Thyroid gland (tissue), 4 donors: ENCODE measurements around the gene ATP5F1D. TPM values are rescaled to one million over a fixed set of nuclear protein-coding genes. Genes with fewer than 3 reads are reported as not detected.

Source experiments
- DNase-seq, 2 donors: peaks; one replicate each; pipeline ENCODE4 v3.0.0-alpha.2; 2019
- H3K27ac ChIP-seq, 3 donors: fragments of 200-600 bp; sonication (generic); 1 replicate in 2 of 3; 2 replicates in 1 of 3; pipeline ENCODE4 v1.5.1; 2016 to 2019; ENCODE audit warnings: mild to moderate bottlenecking in 1 of 3, moderate library complexity in 1 of 3
- H3K27me3 ChIP-seq: fragments of 200-600 bp; sonication (generic); one replicate; pipeline ENCODE4 v1.5.1; 2019
- H3K36me3 ChIP-seq, 2 donors: fragments of 200-600 bp; sonication (generic); one replicate each; pipeline ENCODE4 v1.5.1; 2016 to 2019
- H3K4me1 ChIP-seq, 2 donors: fragments of 200-600 bp; sonication (generic); one replicate each; pipeline ENCODE4 v1.5.1; 2017 to 2019
- H3K4me3 ChIP-seq, 3 donors: fragments of 200-600 bp; sonication (generic); replicated peaks in 1 of 3; 1 replicate in 2 of 3; 2 replicates in 1 of 3; pipeline ENCODE4 v1.5.1; 2016; ENCODE audit warnings: mild to moderate bottlenecking in 1 of 3
- H3K9me3 ChIP-seq: fragments of 200-600 bp; sonication (generic); one replicate; pipeline ENCODE4 v1.5.1; 2017
- CTCF ChIP-seq, 6 experiments: fragments of 200-600 bp in 3 of 6; fragments of 450-650 bp in 3 of 6; sonication (generic) in 3 of 6; IDR thresholded peaks; one replicate each; pipeline ENCODE4 v1.5.1; 2016 to 2019; ENCODE audit warnings: antibody characterized with exemption in 6 of 6, mild to moderate bottlenecking in 2 of 6, inconsistent platforms in 1 of 6, moderate library complexity in 1 of 6
- POLR2A ChIP-seq, 2 donors: fragments of 450-650 bp; IDR thresholded peaks; one replicate each; pipeline ENCODE4 v1.6.1; 2017; ENCODE audit warnings: antibody characterized with exemption in 2 of 2, mild to moderate bottlenecking in 2 of 2, moderate library complexity in 1 of 2
- WGBS, 2 donors: methylation state at CpG; one replicate each; pipeline ENCODE4 v1.1.5; 2017; 5-methylcytosine and 5-hydroxymethylcytosine counted together
- intact Hi-C: fragments of 100-400 bp; cut with DNase I; formaldehyde crosslinking; loops from one replicate; pipeline ENCODE4 v1.15.1; 2023
- total RNA-seq, 4 donors: library from RNA; depleted of rRNA; stranded (reverse); fragments of >200 nt; gene quantifications; one replicate each; pipeline ENCODE4 v1.2.3, GENCODE V29; 2016

ATP5F1D gene
- total RNA-seq, 4 donors from 2014 or later: 39.2 to 182 (median 83.0) TPM

DNA sequence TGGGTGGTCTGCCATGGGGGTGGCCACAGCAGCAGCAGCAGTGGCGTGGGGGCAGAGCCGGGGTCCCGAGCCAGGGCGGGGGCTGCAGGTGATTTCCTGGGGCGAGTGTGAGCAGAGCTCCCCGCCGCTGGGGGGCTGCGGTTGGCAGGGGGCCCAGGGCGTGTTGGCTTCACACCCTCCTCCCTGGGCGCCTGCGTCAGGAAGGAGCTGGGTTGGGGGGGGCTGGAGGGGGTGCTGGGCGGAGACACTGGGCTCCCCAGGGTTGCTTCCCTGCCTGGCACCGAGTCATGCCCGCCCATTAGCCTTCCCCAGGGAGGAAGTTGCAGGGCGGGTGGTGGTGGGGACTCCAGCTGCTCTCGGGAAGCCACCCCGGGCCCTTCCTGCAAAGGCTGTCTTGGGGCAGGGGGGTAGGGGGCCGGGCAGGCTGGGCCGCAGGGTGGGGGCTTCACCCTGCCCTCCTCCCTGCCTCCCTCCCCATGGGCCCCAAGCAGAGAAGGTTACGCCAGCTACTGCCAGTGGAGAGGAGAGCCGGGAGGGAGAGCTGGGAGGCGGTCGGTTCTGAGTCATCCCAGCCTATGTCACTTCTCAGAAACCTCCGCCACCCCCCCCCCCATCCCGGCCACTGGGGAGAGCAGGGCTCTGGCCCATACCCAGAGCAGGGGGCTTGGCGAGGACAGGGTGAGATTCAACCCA, 11.4 kb downstream of the ATP5F1D start:
- Histone ChIP-seq H3K27ac (peak overlapping the region; percentile 84 to 99 (median 98)), H3K36me3 (peaks cover 56 to 60% of the 10 kb centered on the region in 2 donors), H3K9me3 (no peaks in the 10 kb centered on the region), H3K4me3 (peak overlapping the region in 1 of 3 donors; percentile 83), H3K4me1 (peaks cover 38 to 64% of the 10 kb centered on the region in 2 donors), H3K27me3 (no peaks in the 10 kb centered on the region)
- no peak for TF ChIP-seq CTCF (IDR thresholded peaks at IDR 0.05)
- TF ChIP-seq POLR2A (IDR thresholded peaks at IDR 0.05): no peak
- peak; percentile 87 to 91 for DNase-seq
- intact Hi-C loops: no loop called here
- 0 to 1% methylated on average over 7 to 10 of the region's 26 CpGs for WGBS, 2 donors

DNA sequence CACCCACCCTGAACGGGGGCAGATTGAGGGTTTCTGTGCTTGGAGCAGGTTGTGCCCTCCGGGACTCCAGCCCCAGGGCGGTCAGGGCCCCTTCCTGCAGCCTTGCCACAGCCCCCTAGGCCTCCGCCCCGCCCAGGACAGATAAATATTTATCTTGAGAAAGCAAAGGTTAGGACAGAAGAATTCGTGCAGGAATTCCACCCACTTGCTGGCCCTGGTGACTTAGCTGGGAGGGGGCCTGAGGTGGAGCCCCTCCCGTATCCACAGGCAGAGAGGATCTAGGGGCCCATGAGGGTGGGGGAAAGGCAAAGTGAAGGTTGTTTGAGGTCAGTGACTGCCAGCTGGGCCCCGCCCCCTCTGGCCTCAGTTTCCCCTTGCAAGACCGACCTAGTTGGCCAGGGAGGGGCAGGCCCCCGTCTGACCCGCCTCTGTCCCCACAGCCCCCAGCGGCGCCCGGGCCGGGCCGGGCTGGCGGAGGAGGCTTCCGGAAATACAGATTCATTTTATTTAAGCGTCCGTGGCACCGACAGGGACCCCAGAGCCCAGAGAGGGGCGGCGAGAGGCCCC, 12.0 kb downstream of the ATP5F1D start:
- Histone ChIP-seq H3K4me3 (peak overlapping the region in 1 of 3 donors; percentile 83), H3K27ac (peak overlapping the region; percentile 84 to 99 (median 98)), H3K27me3 (no peaks in the 10 kb centered on the region), H3K9me3 (no peaks in the 10 kb centered on the region), H3K4me1 (peaks cover 35 to 68% of the 10 kb centered on the region in 2 donors), H3K36me3 (peaks cover 56 to 66% of the 10 kb centered on the region in 2 donors)
- WGBS, 2 donors: 36 to 42% methylated on average over 9 to 17 of the region's 23 CpGs
- no peak for DNase-seq
- no peak for TF ChIP-seq CTCF (IDR thresholded peaks at IDR 0.05)
- no peak for TF ChIP-seq POLR2A (IDR thresholded peaks at IDR 0.05)
- intact Hi-C loops: no loop called here

- Histone ChIP-seq H3K4me3 (peak overlapping the region in 1 of 3 donors; percentile 83), H3K4me1 (peaks cover 35 to 73% of the 10 kb centered on the region in 2 donors), H3K9me3 (no peaks in the 10 kb centered on the region), H3K36me3 (peaks cover 56 to 69% of the 10 kb centered on the region in 2 donors), H3K27me3 (no peaks in the 10 kb centered on the region), H3K27ac (peak overlapping the region; percentile 84 to 99 (median 98))
- TF ChIP-seq POLR2A (IDR thresholded peaks at IDR 0.05) (no peak), CTCF (IDR thresholded peaks at IDR 0.05) (no peak)
- WGBS, 2 donors: 86 to 93% methylated on average over 21 to 26 of the region's 37 CpGs
- intact Hi-C loops: no loop called here
- no peak for DNase-seq
Measured at GRCh38 chr19:1254081-1254527, 12.6 kb downstream of the ATP5F1D start.

DNA sequence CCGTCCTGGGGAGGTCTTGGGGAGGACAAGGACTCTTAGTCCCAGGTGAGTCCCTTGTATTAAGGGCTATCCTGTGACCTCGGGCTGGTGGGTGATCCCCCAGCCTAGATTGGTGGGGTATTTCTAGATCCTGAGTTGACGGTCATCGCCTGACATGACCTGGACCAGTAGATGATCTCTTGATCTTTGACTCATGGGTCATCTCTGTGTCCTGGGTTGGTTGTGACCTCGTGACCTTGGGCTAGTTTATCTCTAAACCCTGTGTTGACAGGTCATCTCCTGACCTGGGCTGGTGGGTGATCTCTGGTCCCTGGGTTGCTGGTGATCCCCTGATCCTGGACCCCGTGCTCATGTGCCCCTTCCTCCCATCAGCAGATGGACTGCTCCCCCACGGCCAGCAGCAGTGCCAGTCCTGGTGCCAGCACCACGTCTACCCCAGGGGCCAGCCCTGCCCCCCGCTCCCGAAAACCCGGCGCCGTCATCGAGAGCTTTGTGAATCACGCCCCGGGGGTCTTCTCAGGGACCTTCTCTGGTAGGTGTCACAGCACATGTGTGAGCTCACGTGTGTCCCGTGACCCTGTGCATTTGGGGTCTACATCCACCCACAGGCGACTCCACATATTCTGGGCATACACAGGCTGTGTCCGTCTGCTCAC, 13.1 kb downstream of the ATP5F1D start:
- Histone ChIP-seq H3K4me1 (peaks cover 35 to 79% of the 10 kb centered on the region in 2 donors), H3K27me3 (no peaks in the 10 kb centered on the region), H3K4me3 (peak overlapping the region in 1 of 3 donors; percentile 83), H3K27ac (peak overlapping the region; percentile 33 to 99 (median 98)), H3K36me3 (peaks cover 56 to 69% of the 10 kb centered on the region in 2 donors), H3K9me3 (no peaks in the 10 kb centered on the region)
- WGBS, 2 donors: 87 to 97% methylated on average over 13 to 18 of the region's 20 CpGs
- no peak for TF ChIP-seq CTCF (IDR thresholded peaks at IDR 0.05)
- TF ChIP-seq POLR2A (IDR thresholded peaks at IDR 0.05): no peak
- no peak for DNase-seq
- intact Hi-C loops: no loop called here
